ENCODE data around the gene ACVR2A. TPM values are rescaled to one million over a fixed set of nuclear protein-coding genes. Genes with fewer than 3 reads are reported as not detected.

Gene ACVR2A
- total RNA-seq, 1 donor from 2014 or later: 22.6 TPM

DNA sequence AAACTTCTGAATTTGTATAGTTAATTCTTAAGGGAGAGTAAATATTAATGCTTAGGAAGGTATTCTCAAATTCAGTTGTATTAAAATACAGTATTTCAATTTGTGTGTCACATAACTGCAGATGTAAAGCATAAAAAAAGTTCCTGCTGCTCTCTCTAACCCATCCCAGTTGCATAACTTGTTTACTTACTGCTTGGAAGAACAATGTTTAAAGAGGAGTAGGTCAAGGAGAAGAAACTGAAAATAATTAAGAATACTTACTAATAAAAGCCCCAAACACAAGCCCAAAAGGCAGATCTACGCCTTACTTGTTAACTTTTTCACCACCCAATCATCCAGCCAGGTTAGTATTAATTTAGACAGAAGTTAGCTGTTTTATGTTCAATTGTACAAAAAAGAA, 94.5 kb downstream of the ACVR2A start:
- no peak for FAIRE-seq
- no peaks in the 10 kb centered on the region for H3K36me3 Mint-ChIP-seq (ENCODE audit: low read depth, unreplicated experiment)
- H3K36me3 ChIP-seq (ENCODE audit: insufficient read depth, low read length): peaks cover 5% of the 10 kb centered on the region

DNA sequence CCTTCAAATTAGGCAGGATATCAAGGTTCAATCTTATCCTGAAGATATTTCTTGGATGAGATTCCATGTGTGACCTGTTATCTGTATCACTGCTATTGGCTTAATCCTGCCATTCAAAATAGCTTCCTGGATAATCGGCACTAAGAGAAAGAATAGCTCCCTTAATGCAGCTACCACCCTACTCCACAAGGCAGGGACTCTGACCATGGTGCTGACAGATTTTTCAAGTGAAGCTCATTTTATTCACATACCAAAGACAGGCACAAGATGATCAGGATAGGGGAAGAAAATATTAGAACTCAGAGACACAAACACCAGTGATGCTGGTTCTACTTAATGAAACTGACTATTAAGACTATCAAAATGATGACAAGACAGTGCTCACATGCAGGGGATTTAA, 100.8 kb downstream of the ACVR2A start:
- Histone ChIP-seq H2AFZ (ENCODE audit: low read depth, low read length) (no peak overlapping the region), H3K4me2 (ENCODE audit: low read length) (no peak overlapping the region), H4K20me1 (ENCODE audit: insufficient read depth, low read length) (peaks cover 8% of the 10 kb centered on the region), H3K4me3 (ENCODE audit: insufficient read depth, low read depth, low read length) (no peak overlapping the region), H3K4me1 (ENCODE audit: insufficient read depth, low read length) (no peaks in the 10 kb centered on the region), H3K27ac (ENCODE audit: low read depth, low read length) (no peak overlapping the region), H3K9ac (ENCODE audit: low read length) (no peak overlapping the region), H3K27me3 (ENCODE audit: insufficient read depth, low read length) (no peaks in the 10 kb centered on the region), H3K9me3 (ENCODE audit: insufficient read depth, low read depth, low read length) (no peaks in the 10 kb centered on the region), H3K79me2 (ENCODE audit: insufficient read depth, low read length) (no peaks in the 10 kb centered on the region), H3K36me3 (ENCODE audit: insufficient read depth, low read length) (no peaks in the 10 kb centered on the region)
- no peaks in the 10 kb centered on the region for H3K36me3 Mint-ChIP-seq (ENCODE audit: low read depth, unreplicated experiment)
- no peak for DNase-seq (ENCODE audit: low read depth)
- no peaks in the 10 kb centered on the region for H3K9me3 Mint-ChIP-seq (ENCODE audit: unreplicated experiment)
- no peaks in the 10 kb centered on the region for H3K4me1 Mint-ChIP-seq (ENCODE audit: low read depth, unreplicated experiment)
- no peak overlapping the region for H3K4me3 Mint-ChIP-seq (ENCODE audit: unreplicated experiment)
- TF ChIP-seq EZH2 (IDR thresholded peaks at IDR 0.05; ENCODE audit: insufficient read depth, low read length): no peak
- no peak for FAIRE-seq
- no peak overlapping the region for H3K27ac Mint-ChIP-seq (ENCODE audit: unreplicated experiment)
- H3K27me3 Mint-ChIP-seq (ENCODE audit: low read depth, unreplicated experiment): no peaks in the 10 kb centered on the region

More for the DNA sequence above, 94.5 kb downstream of the ACVR2A start:
- Histone ChIP-seq H2AFZ (ENCODE audit: low read depth, low read length) (no peak overlapping the region), H3K9ac (ENCODE audit: low read length) (no peak overlapping the region), H3K27me3 (ENCODE audit: insufficient read depth, low read length) (no peaks in the 10 kb centered on the region), H3K4me1 (ENCODE audit: insufficient read depth, low read length) (no peaks in the 10 kb centered on the region), H3K9me3 (ENCODE audit: insufficient read depth, low read depth, low read length) (no peaks in the 10 kb centered on the region), H3K4me2 (ENCODE audit: low read length) (no peak overlapping the region), H3K4me3 (ENCODE audit: insufficient read depth, low read depth, low read length) (no peak overlapping the region), H3K27ac (ENCODE audit: low read depth, low read length) (no peak overlapping the region), H3K79me2 (ENCODE audit: insufficient read depth, low read length) (no peaks in the 10 kb centered on the region), H4K20me1 (ENCODE audit: insufficient read depth, low read length) (no peaks in the 10 kb centered on the region)
- H3K27me3 Mint-ChIP-seq (ENCODE audit: low read depth, unreplicated experiment): no peaks in the 10 kb centered on the region
- H3K27ac Mint-ChIP-seq (ENCODE audit: unreplicated experiment): no peak overlapping the region
- H3K4me1 Mint-ChIP-seq (ENCODE audit: low read depth, unreplicated experiment): no peaks in the 10 kb centered on the region
- no peak for DNase-seq (ENCODE audit: low read depth)
- H3K4me3 Mint-ChIP-seq (ENCODE audit: unreplicated experiment): no peak overlapping the region
- TF ChIP-seq, protein P1, sequence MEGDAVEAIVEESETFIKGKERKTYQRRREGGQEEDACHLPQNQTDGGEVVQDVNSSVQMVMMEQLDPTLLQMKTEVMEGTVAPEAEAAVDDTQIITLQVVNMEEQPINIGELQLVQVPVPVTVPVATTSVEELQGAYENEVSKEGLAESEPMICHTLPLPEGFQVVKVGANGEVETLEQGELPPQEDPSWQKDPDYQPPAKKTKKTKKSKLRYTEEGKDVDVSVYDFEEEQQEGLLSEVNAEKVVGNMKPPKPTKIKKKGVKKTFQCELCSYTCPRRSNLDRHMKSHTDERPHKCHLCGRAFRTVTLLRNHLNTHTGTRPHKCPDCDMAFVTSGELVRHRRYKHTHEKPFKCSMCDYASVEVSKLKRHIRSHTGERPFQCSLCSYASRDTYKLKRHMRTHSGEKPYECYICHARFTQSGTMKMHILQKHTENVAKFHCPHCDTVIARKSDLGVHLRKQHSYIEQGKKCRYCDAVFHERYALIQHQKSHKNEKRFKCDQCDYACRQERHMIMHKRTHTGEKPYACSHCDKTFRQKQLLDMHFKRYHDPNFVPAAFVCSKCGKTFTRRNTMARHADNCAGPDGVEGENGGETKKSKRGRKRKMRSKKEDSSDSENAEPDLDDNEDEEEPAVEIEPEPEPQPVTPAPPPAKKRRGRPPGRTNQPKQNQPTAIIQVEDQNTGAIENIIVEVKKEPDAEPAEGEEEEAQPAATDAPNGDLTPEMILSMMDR (IDR thresholded peaks at IDR 0.05; ENCODE audit: insufficient read depth, low read depth, low read length): no peak
- TF ChIP-seq EZH2 (IDR thresholded peaks at IDR 0.05; ENCODE audit: insufficient read depth, low read length): no peak
- no peaks in the 10 kb centered on the region for H3K9me3 Mint-ChIP-seq (ENCODE audit: unreplicated experiment)

DNA sequence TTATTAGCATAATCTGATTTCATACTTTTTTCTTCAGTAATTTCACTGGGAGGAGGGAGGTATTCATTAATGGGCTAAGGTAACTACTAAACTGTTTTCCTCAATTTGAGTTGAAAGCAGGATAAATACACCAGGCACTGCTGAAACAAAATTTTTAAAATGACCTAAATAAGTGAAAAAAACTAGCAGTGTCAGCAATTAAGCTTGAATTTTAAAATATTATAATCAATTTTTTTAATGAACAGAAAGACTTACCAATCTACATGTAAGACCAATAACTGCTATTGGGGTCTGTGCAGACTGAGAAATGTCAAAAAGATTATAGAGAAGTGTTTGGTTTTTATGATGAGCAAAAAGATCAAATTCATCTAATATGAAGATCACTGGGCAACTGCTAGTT, 107.3 kb downstream of the ACVR2A start:
- no peak overlapping the region for H3K27ac ChIP-seq (ENCODE audit: low read depth, low read length)
- no peaks in the 10 kb centered on the region for H4K20me1 ChIP-seq (ENCODE audit: insufficient read depth, low read length)
- FAIRE-seq (no peak), DNase-seq (ENCODE audit: low read depth) (no peak)
- H2AFZ ChIP-seq (ENCODE audit: low read depth, low read length): no peak overlapping the region
- H3K4me3 Mint-ChIP-seq (ENCODE audit: unreplicated experiment): no peak overlapping the region
- no peak overlapping the region for H3K4me3 ChIP-seq (ENCODE audit: insufficient read depth, low read depth, low read length)
- H3K79me2 ChIP-seq (ENCODE audit: insufficient read depth, low read length): no peaks in the 10 kb centered on the region
- H3K9me3 Mint-ChIP-seq (ENCODE audit: unreplicated experiment): no peaks in the 10 kb centered on the region
- no peaks in the 10 kb centered on the region for H3K4me1 ChIP-seq (ENCODE audit: insufficient read depth, low read length)
- no peaks in the 10 kb centered on the region for H3K4me1 Mint-ChIP-seq (ENCODE audit: low read depth, unreplicated experiment)
- H3K27me3 ChIP-seq (ENCODE audit: insufficient read depth, low read length): no peaks in the 10 kb centered on the region
- H3K36me3 ChIP-seq (ENCODE audit: insufficient read depth, low read length): no peaks in the 10 kb centered on the region
- no peak overlapping the region for H3K27ac Mint-ChIP-seq (ENCODE audit: unreplicated experiment)
- no peaks in the 10 kb centered on the region for H3K36me3 Mint-ChIP-seq (ENCODE audit: low read depth, unreplicated experiment)
- no peaks in the 10 kb centered on the region for H3K27me3 Mint-ChIP-seq (ENCODE audit: low read depth, unreplicated experiment)
- no peak for TF ChIP-seq EZH2 (IDR thresholded peaks at IDR 0.05; ENCODE audit: insufficient read depth, low read length)
- TF ChIP-seq, protein P1 (IDR thresholded peaks at IDR 0.05; ENCODE audit: insufficient read depth, low read depth, low read length): no peak
- no peak overlapping the region for H3K9ac ChIP-seq (ENCODE audit: low read length)
- no peaks in the 10 kb centered on the region for H3K9me3 ChIP-seq (ENCODE audit: insufficient read depth, low read depth, low read length)
- no peak overlapping the region for H3K4me2 ChIP-seq (ENCODE audit: low read length)

Data from astrocyte (in vitro differentiated cells and primary cell).